ENCODE measurements around the gene F5.
A peak's percentile ranks its signal among the peaks of the same experiment; 100 is the strongest.

DNA sequence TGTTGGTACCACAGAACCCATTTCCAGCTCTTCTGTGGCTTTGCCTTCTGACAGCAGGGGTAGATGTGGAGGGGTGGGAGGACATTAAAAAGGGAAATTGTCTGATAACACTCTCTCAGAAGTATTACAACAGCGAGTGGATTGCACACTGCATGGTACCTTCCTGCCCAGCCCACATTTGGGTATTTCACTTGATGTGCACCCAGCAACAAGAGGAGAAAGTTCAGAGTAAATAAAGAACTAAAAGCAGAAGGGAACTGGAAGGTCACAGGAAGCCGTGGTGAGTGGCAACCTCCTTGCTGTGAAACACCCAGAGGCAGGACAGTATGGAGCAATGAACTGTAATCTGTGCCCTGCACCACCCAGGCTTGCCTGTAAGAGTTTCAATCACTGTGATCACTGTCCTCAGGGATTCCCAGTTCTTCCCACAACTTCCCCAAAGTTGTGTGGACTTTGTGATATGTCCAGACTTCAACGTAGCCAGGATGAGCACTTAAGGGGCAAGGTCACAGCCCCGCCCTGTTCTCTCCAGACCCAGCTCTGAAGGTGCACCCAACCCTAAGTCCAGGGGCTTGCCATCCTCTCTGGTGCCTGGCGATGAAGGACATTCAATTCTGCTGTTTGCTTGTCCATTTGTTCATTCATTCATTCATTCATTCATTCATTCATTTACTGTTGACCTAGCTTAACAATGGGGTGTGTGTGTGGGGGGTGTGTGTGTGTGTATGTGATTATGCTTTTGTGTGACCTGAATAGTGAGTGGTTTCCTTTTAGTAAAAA lies 18.7 kb upstream of the F5 start:
- no peak for TF ChIP-seq POLR2A (IDR thresholded peaks at IDR 0.05)
- TF ChIP-seq, protein P1, sequence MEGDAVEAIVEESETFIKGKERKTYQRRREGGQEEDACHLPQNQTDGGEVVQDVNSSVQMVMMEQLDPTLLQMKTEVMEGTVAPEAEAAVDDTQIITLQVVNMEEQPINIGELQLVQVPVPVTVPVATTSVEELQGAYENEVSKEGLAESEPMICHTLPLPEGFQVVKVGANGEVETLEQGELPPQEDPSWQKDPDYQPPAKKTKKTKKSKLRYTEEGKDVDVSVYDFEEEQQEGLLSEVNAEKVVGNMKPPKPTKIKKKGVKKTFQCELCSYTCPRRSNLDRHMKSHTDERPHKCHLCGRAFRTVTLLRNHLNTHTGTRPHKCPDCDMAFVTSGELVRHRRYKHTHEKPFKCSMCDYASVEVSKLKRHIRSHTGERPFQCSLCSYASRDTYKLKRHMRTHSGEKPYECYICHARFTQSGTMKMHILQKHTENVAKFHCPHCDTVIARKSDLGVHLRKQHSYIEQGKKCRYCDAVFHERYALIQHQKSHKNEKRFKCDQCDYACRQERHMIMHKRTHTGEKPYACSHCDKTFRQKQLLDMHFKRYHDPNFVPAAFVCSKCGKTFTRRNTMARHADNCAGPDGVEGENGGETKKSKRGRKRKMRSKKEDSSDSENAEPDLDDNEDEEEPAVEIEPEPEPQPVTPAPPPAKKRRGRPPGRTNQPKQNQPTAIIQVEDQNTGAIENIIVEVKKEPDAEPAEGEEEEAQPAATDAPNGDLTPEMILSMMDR (IDR thresholded peaks at IDR 0.05 in 8 of 11, conservative IDR thresholded peaks at IDR 0.05 in 3 of 11), result peak in 3 of 11 experiments; percentile 10 to 49 (median 11)

Measured in spleen (tissue), 7 donors.